Osteoblast (primary cell): Measurements from ENCODE around the gene KIAA0319L. TPM values are rescaled to one million over a fixed set of nuclear protein-coding genes. Genes with fewer than 3 reads are reported as not detected.

Experiments
- DNase-seq: peaks from one replicate; pipeline ENCODE4 v3.0.0; 2011; ENCODE audit warnings: low spot score, mixed read lengths; ENCODE audit not compliant: insufficient read length; ENCODE audit errors: missing footprints
- H2AFZ ChIP-seq: 2 replicates; pipeline ENCODE4 v1.6.0; 2011; ENCODE audit warnings: mild to moderate bottlenecking, low read length
- H3K27ac ChIP-seq: 2 replicates; pipeline ENCODE4 v1.5.1; 2011; ENCODE audit warnings: mild to moderate bottlenecking, low read depth, low read length, moderate library complexity
- H3K27me3 ChIP-seq: 2 replicates; pipeline ENCODE4 v1.6.0; 2012; ENCODE audit warnings: mild to moderate bottlenecking, control low read depth, inconsistent platforms, low read length, moderate library complexity; ENCODE audit not compliant: insufficient read depth
- H3K36me3 ChIP-seq: 2 replicates; pipeline ENCODE4 v1.5.1; 2011; ENCODE audit warnings: mild to moderate bottlenecking, low read length, control low read depth, moderate library complexity; ENCODE audit not compliant: insufficient read depth
- H3K4me1 ChIP-seq: 2 replicates; pipeline ENCODE4 v1.5.1; 2011; ENCODE audit warnings: mild to moderate bottlenecking, low read length, control low read depth, moderate library complexity; ENCODE audit not compliant: insufficient read depth
- H3K4me2 ChIP-seq: 2 replicates; pipeline ENCODE4 v1.6.0; 2011; ENCODE audit warnings: mild to moderate bottlenecking, low read length; ENCODE audit not compliant: insufficient read depth
- H3K4me3 ChIP-seq: fragments of 200-600 bp; sonication (generic); 3 replicates; pipeline ENCODE4 v1.5.1; 2012; ENCODE audit warnings: mild to moderate bottlenecking, low read length, inconsistent platforms; ENCODE audit not compliant: insufficient read depth
- H3K79me2 ChIP-seq: 2 replicates; pipeline ENCODE4 v1.6.0; 2012; ENCODE audit warnings: mild to moderate bottlenecking, low read length, control low read depth, inconsistent platforms; ENCODE audit not compliant: insufficient read depth
- H3K9me3 ChIP-seq: 2 replicates; pipeline ENCODE4 v1.5.1; 2011; ENCODE audit warnings: low read depth, low read length, control low read depth
- H4K20me1 ChIP-seq: 2 replicates; pipeline ENCODE4 v1.6.0; 2012; ENCODE audit warnings: mild to moderate bottlenecking, low read length, control low read depth; ENCODE audit not compliant: insufficient read depth
- CTCF ChIP-seq: IDR thresholded peaks from 2 replicates; pipeline ENCODE4 v1.5.1; 2011; ENCODE audit warnings: mild to moderate bottlenecking, low read depth, low read length, moderate library complexity; ENCODE audit errors: extremely low read depth
- total RNA-seq: library from RNA; depleted of rRNA; stranded (reverse); fragments of >200 nt; gene quantifications from 2 replicates; pipeline ENCODE4 v1.2.3, GENCODE V29; 2012

KIAA0319L gene
- total RNA-seq, 1 donor = 44.9 TPM

GRCh38 chr1:35564884-35565741 is 7.9 kb upstream of the KIAA0319L start:
- peaks cover 43% of the 10 kb centered on the region for H4K20me1 ChIP-seq
- peak; percentile 17 for DNase-seq

DNA sequence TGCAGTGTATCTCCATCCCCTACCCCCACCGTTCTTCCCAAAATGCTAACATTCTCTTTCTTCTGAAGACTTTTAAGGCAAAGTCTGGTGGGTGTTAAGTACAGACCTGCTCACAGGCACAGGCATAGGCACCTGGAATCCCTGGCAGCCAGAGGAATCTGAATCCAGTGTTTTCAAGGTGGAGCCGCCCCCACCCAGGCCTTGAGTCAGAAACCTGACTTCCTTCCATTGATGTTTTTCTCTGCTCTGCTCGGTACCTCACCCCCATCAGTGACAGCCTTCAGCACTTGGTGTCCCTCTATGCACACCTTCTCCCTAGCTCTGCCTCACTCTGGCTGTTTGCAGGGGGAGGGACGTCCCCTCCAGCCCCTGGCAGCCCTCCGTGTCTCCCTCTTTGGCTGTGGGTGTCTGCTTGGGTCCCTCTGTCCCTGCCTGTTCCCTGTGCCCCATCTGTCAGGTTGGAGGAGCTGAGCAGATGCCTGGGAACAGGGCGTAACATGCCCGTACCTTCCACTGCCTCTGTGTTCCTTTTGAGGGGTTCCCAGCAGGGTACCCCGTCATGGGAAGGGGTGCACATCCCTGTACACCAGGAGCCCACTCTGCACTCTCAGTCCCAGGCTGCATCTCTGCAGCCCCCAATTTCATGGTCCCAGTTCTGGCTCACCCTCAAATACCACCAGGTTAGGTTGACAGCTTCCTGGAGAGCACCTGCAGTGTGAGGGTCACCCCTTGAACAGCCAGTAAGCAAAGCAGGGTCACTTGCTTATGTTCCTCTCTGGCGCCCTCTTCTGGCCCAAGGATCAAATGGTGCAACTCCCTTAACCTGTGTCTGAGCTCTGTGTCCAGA is 7.1 kb upstream of the KIAA0319L start:
- Histone ChIP-seq H3K9me3 (no peaks in the 10 kb centered on the region), H3K27ac (no peak overlapping the region), H4K20me1 (peaks cover 52% of the 10 kb centered on the region), H3K79me2 (peaks cover 17% of the 10 kb centered on the region), H3K4me3 (no peak overlapping the region), H2AFZ (no peak overlapping the region), H3K27me3 (no peaks in the 10 kb centered on the region), H3K4me2 (no peak overlapping the region), H3K4me1 (peaks cover 22% of the 10 kb centered on the region), H3K36me3 (peaks cover 27% of the 10 kb centered on the region)
- peak; percentile 98 for DNase-seq
- peak; percentile 85 for TF ChIP-seq CTCF

More at GRCh38 chr1:35564884-35565741, 7.9 kb upstream of the KIAA0319L start:
- no peak overlapping the region for H2AFZ ChIP-seq
- no peak overlapping the region for H3K4me3 ChIP-seq
- H3K9me3 ChIP-seq = no peaks in the 10 kb centered on the region
- H3K4me2 ChIP-seq = no peak overlapping the region
- peaks cover 27% of the 10 kb centered on the region for H3K36me3 ChIP-seq
- no peak for TF ChIP-seq CTCF
- peaks cover 16% of the 10 kb centered on the region for H3K79me2 ChIP-seq
- no peak overlapping the region for H3K27ac ChIP-seq
- H3K4me1 ChIP-seq = peaks cover 30% of the 10 kb centered on the region
- no peaks in the 10 kb centered on the region for H3K27me3 ChIP-seq

DNA sequence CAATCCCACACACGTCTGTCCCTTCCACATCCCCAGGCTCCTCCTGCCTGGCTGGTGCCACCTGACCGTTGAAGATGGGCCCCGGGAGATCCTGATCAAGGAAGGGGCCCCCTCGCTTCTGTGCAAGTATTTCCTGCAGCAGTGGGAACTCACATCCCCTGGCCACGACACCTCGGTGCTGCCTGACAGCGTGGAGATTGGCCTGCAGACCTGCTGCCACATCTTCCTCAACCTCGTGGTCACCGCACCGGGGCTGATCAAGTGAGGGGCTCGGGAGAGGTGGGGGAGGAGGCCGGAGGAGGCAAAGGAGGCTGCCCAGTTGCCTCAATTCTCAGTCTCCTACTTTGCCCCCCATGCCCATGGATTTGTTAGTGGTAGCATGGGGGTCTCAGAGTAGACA is 6.0 kb upstream of the KIAA0319L start:
- Histone ChIP-seq H2AFZ (no peak overlapping the region), H3K4me3 (no peak overlapping the region), H3K4me1 (peaks cover 21% of the 10 kb centered on the region), H3K27ac (no peak overlapping the region), H3K27me3 (no peaks in the 10 kb centered on the region), H3K4me2 (no peak overlapping the region), H4K20me1 (peaks cover 61% of the 10 kb centered on the region), H3K79me2 (peaks cover 22% of the 10 kb centered on the region), H3K9me3 (no peaks in the 10 kb centered on the region), H3K36me3 (peaks cover 27% of the 10 kb centered on the region)
- no peak for DNase-seq
- no peak for TF ChIP-seq CTCF
